Muscle layer of duodenum (tissue), 2 donors: Measurements from ENCODE around the gene ALLC.

Source experiments
- H3K27ac ChIP-seq: one replicate; pipeline ENCODE4 v1.7.0; 2013; ENCODE audit warnings: mild to moderate bottlenecking, low read length
- H3K27me3 ChIP-seq: one replicate; pipeline ENCODE4 v1.7.0; 2013; ENCODE audit warnings: low read depth, mild to moderate bottlenecking, control low read depth, low read length
- H3K36me3 ChIP-seq, 2 donors: one replicate each; pipeline ENCODE4 v1.7.0; 2013; ENCODE audit warnings: low read length in 2 of 2, control low read depth in 1 of 2, mild to moderate bottlenecking in 1 of 2; ENCODE audit not compliant: insufficient read depth in 2 of 2, control insufficient read depth in 1 of 2
- H3K4me1 ChIP-seq, 2 donors: one replicate each; pipeline ENCODE4 v1.7.0; 2013; ENCODE audit warnings: low read length in 2 of 2, mild to moderate bottlenecking in 2 of 2, control low read depth in 1 of 2, moderate library complexity in 1 of 2; ENCODE audit not compliant: insufficient read depth in 2 of 2, control insufficient read depth in 1 of 2
- H3K4me3 ChIP-seq, 2 donors: one replicate each; pipeline ENCODE4 v1.7.0; 2013; ENCODE audit warnings: low read length in 2 of 2, low read depth in 1 of 2, mild to moderate bottlenecking in 1 of 2
- H3K9me3 ChIP-seq, 2 donors: one replicate each; pipeline ENCODE4 v1.7.0; 2013; ENCODE audit warnings: low read length in 2 of 2, control low read depth in 1 of 2, mild to moderate bottlenecking in 1 of 2; ENCODE audit not compliant: control insufficient read depth in 1 of 2
- donor health status: healthy.

The ALLC gene

DNA sequence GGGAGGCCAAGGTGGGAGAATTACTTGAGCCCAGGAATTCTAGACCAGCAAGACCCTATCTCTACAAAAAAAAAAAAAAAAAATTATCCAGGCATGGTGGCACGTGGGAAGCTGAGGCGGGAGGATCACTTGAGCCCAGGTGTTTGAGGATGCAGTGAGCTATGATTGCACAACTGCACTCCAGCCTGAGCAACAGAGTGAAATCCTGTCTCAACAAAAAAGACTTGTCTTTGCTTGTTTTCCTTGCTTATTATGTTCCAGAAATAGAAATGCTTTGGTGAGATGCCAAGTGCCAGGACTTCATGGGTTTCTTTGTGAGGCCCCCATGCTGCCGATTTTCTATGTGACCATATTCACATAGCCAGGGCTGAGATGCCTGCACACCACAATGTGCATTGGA is 54.4 kb downstream of the ALLC start:
- Histone ChIP-seq H3K4me3 (no peak overlapping the region), H3K36me3 (no peaks in the 10 kb centered on the region), H3K27ac (no peak overlapping the region), H3K4me1 (no peaks in the 10 kb centered on the region), H3K9me3 (no peaks in the 10 kb centered on the region), H3K27me3 (no peaks in the 10 kb centered on the region)

GRCh38 chr2:3712831-3713503 is 55.0 kb downstream of the ALLC start:
- H3K36me3 ChIP-seq = no peaks in the 10 kb centered on the region
- no peaks in the 10 kb centered on the region for H3K4me1 ChIP-seq
- H3K27ac ChIP-seq = no peak overlapping the region
- no peaks in the 10 kb centered on the region for H3K9me3 ChIP-seq
- H3K4me3 ChIP-seq = no peak overlapping the region
- no peaks in the 10 kb centered on the region for H3K27me3 ChIP-seq

DNA sequence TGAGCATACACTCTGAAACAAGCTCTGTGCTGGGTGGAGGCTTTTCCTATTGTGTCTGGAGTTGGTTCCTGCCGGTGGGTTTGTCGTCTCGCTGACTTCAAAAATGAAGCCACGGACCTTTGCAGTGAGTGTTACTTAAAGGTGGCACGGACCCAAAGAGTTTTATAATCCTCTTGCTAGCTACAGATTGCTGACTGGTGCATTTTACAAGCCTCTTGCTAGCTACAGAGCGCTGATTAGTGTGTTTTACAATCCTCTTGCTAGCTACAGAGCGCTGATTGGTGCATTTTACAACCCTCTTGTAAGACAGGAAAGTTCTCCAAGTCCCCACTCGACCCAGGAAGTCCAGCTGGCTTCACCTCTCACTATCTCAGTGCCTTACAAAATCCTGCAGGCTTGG is 60.7 kb downstream of the ALLC start:
- Histone ChIP-seq H3K27me3 (no peaks in the 10 kb centered on the region), H3K27ac (no peak overlapping the region), H3K4me1 (no peaks in the 10 kb centered on the region), H3K36me3 (no peaks in the 10 kb centered on the region), H3K4me3 (no peak overlapping the region), H3K9me3 (no peaks in the 10 kb centered on the region)

- no peaks in the 10 kb centered on the region for H3K36me3 ChIP-seq
Observed at GRCh38 chr2:3725002-3725401, 67.0 kb downstream of the ALLC start.

GRCh38 chr2:3725458-3726250 is 67.7 kb downstream of the ALLC start:
- Histone ChIP-seq H3K4me1 (no peaks in the 10 kb centered on the region), H3K27ac (no peak overlapping the region), H3K4me3 (no peak overlapping the region), H3K9me3 (no peaks in the 10 kb centered on the region), H3K36me3 (no peaks in the 10 kb centered on the region), H3K27me3 (no peaks in the 10 kb centered on the region)

More at GRCh38 chr2:3725002-3725401, 67.0 kb downstream of the ALLC start:
- no peaks in the 10 kb centered on the region for H3K9me3 ChIP-seq
- no peaks in the 10 kb centered on the region for H3K4me1 ChIP-seq
- no peak overlapping the region for H3K27ac ChIP-seq
- no peaks in the 10 kb centered on the region for H3K27me3 ChIP-seq
- H3K4me3 ChIP-seq = no peak overlapping the region

DNA sequence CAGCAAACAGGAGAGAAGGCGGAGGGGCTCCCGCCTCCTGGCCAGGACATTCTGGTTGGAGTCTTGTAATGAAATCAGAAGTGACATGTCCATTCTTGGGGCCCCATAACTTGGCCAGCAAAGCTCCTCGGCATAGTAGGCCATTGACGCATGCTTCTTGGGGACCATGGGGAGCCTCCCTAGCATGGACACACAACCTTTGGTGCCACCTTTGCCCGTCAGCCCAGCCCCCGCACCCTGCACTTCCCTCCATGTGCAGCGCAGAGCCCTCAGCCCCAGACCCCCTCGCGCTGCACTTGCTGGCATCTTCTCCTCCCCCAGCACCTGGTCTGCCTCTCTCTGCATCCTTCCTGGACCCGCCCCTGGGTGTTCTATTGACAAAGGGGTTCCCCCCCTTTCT is 68.5 kb downstream of the ALLC start:
- H3K9me3 ChIP-seq = no peaks in the 10 kb centered on the region
- no peaks in the 10 kb centered on the region for H3K36me3 ChIP-seq
- H3K27ac ChIP-seq = no peak overlapping the region
- no peaks in the 10 kb centered on the region for H3K27me3 ChIP-seq
- H3K4me1 ChIP-seq = no peaks in the 10 kb centered on the region
- H3K4me3 ChIP-seq = no peak overlapping the region

DNA sequence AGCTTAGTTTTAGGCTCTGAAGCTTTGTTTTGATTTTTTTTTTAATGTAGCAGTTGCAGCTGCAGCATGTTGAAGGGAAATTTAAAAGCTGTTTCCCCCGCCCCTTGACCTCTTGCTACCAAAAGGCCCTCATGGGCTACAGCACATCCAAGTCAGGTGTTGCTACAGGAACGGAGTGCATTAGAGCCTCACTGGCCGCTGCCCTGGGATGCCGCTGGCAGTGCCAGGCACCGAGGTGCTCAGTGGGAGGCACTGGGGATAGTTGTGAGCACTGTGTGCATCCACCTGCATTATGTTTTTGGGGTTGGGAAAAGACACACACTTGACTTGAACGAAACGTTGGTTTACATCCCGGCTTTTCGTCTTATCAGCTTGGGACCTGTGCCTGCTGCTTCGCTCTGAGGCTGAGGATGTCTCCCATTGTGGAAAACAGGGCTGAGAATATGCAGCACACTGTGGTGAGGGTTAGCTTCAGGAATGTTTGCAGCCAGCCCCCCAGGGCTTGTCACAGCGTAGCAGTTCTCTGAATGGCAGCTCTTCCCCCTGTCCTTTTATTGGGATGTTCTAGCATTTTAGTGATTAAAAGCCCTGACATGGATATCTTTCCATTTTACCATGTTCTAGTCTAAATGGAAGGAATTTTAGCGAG is 69.5 kb downstream of the ALLC start:
- Histone ChIP-seq H3K4me3 (peak overlapping the region in 1 of 2 donors; percentile 22), H3K36me3 (no peaks in the 10 kb centered on the region), H3K4me1 (no peaks in the 10 kb centered on the region), H3K27ac (no peak overlapping the region), H3K9me3 (no peaks in the 10 kb centered on the region), H3K27me3 (no peaks in the 10 kb centered on the region)

- H3K4me1 ChIP-seq = no peaks in the 10 kb centered on the region
- H3K36me3 ChIP-seq = no peaks in the 10 kb centered on the region
- no peak overlapping the region for H3K27ac ChIP-seq
- H3K4me3 ChIP-seq = peak overlapping the region in 1 of 2 donors; percentile 22
- no peaks in the 10 kb centered on the region for H3K27me3 ChIP-seq
- no peaks in the 10 kb centered on the region for H3K9me3 ChIP-seq
Observed at GRCh38 chr2:3728104-3729054, 70.4 kb downstream of the ALLC start.

DNA sequence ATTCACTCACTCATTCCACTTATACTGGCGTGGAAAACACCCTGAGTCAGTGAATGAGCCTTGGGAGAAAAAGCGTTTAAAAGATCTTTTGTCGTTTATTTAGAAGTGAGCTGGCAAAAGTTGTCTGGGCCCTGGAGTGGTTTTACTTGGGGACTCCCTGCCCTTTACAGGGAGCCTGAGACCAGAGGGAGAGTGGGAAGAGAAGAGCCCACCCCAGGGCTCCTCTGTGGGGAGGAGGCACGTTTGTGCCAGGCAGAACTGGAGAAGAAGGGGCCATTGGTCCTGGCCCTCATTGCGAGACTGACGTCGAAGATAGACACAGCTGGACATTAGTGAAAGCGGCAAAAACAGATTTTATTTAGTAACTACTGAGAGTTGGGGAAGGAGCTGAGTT is 71.1 kb downstream of the ALLC start:
- no peak overlapping the region for H3K4me3 ChIP-seq

DNA sequence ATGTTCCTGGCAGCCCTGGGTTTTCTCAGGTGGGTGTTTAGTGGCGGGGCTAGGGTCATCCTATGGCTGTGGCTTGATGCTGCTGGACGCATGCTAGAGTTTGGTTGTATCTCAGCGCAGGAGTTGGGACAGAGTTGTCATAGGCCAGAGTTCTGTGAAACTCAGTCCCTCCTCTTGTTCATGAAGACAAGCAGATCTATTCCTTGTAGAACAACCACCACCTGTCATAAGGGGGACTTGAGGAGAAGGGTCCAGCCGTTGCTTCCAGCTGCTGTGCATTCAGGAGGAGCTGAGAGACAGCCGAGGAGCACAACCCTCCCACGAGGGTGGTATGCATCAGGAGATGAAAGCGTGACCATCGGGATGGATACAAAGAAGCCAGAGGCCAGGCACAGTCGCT is 71.8 kb downstream of the ALLC start:
- H3K36me3 ChIP-seq = no peaks in the 10 kb centered on the region
- no peaks in the 10 kb centered on the region for H3K27me3 ChIP-seq
- no peaks in the 10 kb centered on the region for H3K9me3 ChIP-seq
- no peaks in the 10 kb centered on the region for H3K4me1 ChIP-seq
- H3K27ac ChIP-seq = no peak overlapping the region
- H3K4me3 ChIP-seq = no peak overlapping the region

More for the DNA sequence above, 71.1 kb downstream of the ALLC start:
- H3K4me1 ChIP-seq = no peaks in the 10 kb centered on the region
- no peaks in the 10 kb centered on the region for H3K36me3 ChIP-seq
- no peaks in the 10 kb centered on the region for H3K27me3 ChIP-seq
- no peaks in the 10 kb centered on the region for H3K9me3 ChIP-seq
- no peak overlapping the region for H3K27ac ChIP-seq

- H3K9me3 ChIP-seq = no peaks in the 10 kb centered on the region
- no peaks in the 10 kb centered on the region for H3K36me3 ChIP-seq
- H3K27me3 ChIP-seq = no peaks in the 10 kb centered on the region
- no peak overlapping the region for H3K4me3 ChIP-seq
- no peak overlapping the region for H3K27ac ChIP-seq
- no peaks in the 10 kb centered on the region for H3K4me1 ChIP-seq
Observed at GRCh38 chr2:3730646-3731045, 72.6 kb downstream of the ALLC start.
